ENCODE results near the gene TEX10.
A peak's percentile ranks its signal among the peaks of the same experiment; 100 is the strongest.
"Not testable (repeated sequence)": the region's sequence is repeated elsewhere in the genome, so short reads cannot be mapped to it uniquely, and the experiment has no call there.

Gene TEX10

DNA sequence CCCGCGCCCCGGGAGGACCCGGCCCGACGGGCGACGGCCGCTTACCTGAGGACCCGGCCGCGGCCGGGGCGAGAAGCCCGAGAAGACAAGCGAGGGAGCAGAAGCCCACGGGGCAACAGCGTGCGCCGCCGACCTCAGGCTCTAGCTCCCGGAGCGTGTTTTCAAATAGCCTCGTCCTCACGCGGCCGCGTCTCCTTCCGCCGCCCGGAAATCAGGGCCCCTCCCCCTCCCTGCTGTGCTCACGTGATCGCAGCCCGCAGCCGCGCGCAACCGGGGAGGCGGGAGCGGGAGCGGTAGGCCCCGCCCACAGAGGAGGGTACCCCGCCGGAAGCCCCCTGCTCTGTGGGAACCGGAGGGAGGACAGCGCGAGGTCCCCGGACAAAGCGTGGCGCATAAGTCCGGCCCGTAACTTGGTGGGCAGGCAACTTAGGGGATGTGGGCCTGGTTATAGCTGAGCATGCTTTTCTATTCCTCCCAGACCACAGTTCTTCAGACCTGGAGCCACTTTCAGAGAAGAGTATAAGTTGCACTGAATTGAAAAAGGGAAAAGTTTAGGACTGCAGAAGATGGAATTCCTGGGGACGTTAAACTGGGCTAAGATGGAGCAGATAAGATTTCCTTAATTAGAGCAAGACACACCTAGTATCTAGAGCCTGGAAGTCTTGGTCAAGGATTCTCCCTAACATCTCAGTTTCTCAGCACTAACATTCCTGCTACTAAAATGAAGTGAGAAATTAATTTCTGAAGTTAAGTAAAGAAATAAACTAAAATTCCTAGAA is at the start of gene TEX10:
TEX10 (minus strand) TSS at position 216 of the 779 bp plus-strand sequence. CDS start 3,579 bp downstream, outside the sequence.
- peak; percentile 94 for DNase-seq

DNA sequence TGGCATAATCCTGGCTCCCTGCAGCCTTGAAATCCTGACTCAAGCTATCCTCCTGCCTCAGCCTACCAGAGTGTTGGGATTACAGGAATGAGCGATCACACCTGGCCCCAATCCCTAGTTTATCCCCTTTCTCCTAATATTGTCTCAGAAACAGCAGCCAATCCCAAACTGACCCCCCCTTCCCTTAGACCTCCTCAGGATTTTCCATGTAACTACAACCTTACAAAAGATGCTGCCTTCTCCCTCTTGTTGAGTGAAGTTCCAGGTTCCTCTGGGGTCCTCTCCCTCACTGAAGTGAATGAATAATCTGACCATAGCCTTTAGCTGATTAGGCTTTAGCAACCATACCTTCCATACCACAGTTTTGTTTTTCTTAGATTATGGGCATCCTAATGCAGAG is 48.3 kb upstream of the TEX10 start:
- no peak for DNase-seq

DNA sequence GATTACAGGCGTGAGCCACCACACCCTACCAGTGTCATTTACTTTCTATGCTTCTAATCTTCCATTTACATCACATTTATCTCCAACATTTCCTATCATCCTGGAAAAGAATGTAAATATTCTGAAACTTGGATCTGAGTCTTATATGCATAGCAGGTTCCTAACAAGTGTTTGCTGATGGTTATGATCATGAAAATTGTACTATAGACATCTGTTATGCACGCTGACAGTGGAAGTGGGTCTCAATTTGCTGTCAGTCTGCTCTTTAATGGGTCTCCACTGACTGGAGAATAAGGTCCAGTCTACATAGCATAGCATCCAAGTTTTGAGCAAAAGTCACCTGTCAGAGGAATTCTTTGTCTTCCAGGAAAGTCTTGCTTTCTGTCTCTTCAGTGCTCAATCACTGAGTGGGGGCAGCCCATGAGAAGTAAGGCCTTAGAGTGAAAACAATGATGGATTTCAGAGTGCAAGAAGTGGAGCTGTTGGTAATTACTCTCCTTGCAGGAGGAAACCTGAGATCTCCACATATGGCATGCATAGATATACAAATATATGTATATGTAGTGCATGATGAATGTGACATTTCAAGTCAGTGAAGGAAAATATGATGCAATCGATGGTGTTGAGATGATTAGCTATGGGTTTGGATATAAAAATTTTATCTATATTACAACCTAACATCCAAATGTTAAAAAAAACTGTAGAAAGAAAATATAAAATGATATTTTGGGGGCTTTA is 45.0 kb upstream of the TEX10 start:
- peak; percentile 52 for DNase-seq

DNA sequence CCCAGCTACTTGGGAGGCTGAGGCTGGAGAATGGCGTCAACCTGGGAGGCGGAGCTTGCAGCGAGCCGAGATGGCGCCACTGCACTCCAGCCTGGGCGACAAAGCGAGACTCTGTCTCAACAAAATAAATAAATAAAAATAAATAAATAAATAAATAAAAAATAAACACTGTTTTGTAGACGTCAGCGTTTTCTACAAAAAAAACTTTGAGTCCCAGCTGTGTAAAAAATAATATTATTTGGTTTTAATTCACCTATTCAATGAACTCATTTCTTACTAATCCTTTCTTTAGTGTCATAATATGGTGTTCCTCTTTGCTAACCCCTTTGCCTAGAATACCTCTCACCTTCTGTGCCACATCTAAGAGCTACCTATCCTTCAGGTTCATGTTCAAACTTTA is 44.0 kb upstream of the TEX10 start:
- no peak for DNase-seq

DNA sequence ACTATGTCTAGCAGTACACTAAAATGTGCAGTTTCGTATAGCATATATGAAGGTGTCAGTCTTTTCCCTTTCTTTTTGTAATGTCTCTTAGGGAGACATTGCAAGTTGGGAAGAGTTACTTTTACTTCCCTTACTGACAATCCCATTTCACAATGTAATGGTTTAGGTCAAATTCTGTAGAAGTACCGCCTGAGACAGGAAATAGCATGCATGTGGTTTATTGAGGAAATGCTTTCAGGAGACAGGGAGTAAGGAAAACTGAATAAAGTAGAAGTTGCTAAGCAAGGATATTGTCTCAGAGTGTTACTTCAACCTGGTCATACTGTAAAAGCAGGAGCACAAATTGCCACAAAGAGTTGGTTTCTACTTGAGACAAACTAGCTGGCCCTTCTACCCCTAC is 42.1 kb upstream of the TEX10 start:
- DNase-seq, result no peak

DNA sequence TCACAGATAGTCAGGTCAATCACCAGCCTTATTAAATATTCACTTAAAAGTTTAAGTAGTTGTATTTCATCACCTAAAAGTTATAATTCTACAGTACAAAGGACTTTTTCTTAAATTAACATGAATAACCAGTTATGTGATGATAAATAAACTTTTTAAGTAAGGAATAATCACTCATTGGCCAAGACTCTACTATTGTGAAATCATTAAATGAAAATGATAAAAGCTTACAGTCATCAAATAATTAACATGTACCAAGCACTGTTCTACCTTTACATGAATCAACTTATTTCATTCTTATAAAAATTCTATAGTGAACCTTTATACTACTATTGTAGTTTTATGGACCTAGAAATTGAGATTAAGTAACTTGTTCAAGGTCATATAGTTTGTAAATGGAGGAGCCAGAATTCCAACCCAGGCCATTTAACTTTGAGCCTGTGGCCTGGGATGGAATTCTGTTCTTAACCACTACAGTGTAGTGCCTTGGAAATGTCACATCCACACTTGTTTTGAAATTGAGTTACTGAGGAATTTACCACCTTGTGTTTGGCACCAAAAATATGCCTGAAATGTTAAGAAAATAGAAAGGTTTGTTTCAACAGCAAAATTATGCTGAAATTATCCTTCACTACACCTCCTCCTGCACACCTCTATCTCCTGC is 41.4 kb upstream of the TEX10 start:
- DNase-seq, result no peak

DNA sequence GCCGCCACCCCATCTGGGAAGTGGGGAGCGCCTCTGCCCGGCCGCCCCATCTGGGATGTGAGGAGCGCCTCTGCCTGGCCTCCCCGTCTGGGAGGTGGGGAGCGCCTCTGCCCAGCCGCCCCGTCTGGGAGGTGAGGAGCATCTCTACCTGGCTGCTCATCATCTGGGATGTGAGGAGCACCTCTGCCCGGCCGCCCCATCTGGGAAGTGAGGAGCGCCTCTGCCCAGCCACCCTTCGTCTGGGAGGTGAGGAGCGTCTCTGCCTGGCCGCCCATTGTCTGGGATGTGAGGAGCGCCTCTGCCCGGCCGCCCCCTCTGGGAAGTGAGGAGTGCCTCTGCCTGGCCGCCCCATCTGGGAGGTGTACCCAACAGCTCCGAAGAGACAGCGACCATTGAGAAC is 40.2 kb upstream of the TEX10 start:
- not testable (repeated sequence) for DNase-seq

DNA sequence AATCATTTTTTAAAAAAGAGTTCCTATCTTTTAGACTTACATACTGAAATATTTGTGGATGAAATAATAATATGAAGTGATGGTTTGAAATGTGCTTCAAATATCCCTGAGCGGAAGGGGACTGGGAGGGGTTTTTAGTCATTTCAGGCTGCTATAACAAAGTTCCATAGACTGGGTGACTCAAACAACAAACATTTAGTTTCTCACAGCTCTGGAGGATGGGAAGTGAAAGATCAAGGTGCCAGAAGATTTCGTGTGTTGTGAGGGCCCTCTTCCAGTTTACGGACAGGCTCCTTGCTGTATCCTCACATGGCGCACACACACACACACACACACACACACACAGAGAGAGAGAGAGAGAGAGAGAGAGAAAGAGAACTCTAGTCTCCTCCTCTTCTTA is 27.1 kb upstream of the TEX10 start:
- no peak for DNase-seq

DNA sequence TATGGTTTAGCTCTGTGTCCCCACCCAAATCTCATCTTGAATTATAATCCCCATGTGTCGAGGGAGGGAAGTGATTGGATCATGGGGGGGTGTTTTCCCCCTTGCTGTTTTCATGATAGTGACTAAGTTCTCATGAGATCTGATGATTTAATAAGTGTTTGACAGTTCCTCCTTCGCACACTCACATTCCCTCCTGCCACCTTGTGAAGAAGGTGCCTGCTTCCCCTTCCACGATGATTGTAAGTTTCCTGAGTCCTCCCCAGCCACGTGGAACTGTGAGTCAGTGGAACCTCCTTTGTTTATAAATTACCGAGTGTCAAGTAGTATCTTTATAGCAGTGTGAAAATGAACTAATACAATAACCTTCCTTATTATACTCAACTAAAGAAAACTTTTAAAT is 24.3 kb upstream of the TEX10 start:
- DNase-seq, result no peak

DNA sequence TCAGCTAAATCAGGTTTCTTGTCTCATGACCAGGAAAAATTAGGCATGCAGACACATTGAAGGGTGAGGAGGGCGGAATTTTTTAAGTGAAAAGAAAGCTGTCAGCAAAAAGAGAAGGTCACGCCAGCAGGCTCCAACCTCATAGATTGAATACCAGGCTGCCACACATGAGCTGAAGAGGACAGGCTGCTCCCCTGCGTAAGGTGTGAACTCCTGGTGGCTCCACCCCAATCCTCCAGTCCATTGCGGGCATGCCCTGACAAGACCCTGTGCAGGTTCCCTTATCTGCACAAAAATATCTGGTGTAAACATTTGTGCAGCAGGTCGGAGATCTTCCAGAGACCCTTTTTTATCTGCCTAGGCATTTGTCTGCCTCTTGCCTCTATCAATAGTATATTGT is 22.9 kb upstream of the TEX10 start:
- DNase-seq, result no peak

DNA sequence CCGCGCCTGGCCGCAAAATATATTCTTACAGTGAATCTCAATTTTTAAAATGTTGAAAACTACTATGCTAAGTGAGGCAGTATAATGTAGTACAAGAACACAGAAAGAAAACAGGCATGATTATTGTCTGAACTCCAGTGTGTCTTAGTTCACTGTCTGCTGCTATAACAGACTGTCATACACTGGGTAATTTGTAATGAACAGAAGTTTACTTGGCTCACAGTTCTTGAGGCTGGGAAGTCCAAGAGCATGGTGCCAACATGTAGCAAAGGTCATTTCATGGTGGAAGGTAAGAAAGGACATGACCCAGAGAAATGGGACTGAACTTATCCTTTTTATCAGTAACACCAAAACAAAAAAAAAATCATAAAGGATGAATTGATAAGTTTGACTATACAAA is 19.9 kb upstream of the TEX10 start:
- no peak for DNase-seq

DNA sequence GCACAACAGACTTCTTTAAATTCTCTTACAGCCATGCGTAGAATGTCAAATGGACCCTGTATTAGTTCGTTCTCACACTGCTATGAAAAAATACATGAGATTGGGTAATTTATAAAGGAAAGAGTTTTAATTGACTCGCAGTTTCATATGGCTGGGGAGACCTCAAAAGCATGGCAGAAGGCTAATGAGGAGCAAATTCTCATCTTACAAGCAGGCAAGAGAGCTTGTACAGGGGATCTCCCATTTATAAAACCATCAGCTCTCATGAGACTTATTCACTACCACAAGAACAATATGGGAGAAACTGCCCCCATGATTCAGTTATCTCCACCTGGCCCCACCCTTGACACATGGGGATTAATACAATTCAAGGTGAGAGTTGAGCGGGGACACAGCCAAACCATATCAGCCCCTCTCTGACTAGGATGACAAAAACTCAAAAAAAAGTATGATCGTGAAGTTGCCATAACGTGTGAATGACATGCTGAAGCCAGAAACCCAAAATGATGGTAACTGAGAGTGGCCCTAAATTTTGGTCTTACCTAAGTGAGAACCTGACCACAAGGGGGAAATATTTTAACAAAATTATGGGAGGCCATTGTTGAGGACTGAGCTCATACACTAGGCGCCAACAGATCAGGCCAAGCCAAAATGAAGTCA is 17.5 kb upstream of the TEX10 start:
- no peak for DNase-seq

DNA sequence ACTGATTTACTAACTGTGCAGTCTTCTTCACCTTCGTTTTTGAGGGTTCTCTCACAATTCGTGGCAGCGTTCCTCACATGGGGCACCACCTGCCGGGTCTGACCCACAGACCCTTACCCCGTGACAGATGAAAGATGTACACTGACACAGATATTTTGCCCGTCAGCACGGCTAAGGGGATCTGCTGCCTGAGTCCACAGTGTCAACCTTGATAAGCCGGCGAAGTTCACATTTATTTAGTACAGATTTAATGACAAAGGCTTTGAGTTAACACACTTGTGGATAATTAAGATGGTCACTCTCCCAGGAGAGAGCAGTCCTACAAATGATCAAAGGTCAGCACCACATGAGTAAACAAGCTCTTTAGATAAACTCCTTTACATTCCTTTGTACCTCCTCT is 15.9 kb upstream of the TEX10 start:
- DNase-seq, result no peak

DNA sequence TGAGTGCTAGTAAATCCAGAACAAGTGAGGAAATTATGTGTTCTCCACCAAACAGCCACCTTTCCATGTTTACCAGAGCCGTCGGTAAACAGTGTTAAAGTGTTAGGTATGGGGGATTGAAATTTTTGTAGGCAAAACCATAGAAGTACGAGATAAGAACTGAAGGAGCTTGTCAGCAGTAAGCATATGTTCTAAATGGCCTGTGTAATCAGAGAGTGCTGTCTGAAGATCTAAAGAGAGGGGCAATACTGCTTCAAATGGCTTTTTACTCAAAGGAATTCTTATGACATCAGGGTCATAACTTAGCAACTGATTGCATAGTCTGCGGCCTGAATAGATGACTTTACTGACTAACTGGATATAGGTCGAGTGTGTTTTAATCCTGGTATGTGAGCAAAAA is 13.4 kb upstream of the TEX10 start:
- DNase-seq, result no peak

DNA sequence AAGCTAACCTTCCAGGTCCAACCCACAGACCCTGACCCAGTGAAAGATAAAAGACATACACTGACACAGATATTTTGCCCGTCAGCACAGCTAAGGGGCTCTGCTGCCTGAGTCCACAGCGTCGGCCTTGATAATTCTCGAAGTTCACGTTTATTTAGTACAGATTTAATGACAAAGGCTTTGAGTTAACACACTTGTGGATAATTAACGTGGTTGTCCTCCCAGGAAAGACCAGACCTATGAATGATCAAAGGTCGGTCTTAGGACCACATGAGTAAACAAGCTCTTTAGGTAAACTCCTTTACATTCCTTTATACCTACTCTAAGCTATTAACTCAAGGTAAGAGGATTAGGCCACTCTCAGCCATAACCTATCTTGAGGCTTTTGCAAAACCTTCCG is 11.3 kb upstream of the TEX10 start:
- DNase-seq, result no peak

DNA sequence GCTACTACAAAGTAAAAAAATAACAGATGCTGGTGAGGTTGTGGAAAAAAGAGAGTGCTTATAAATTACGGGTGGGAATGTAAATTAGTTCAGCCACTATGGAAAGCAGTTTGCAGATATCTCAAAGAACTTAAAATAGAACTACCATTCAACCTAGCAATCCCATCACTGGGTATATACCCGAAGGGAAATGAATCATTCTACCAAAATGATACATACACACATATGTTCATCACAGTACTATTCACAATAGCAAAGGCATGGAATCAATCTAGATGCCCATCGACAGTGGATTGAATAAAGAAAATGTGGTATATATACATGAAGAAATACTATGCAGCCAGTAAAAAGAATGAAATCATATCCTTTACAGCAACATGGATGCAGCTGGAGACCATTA is 6.3 kb upstream of the TEX10 start:
- DNase-seq, result no peak

DNA sequence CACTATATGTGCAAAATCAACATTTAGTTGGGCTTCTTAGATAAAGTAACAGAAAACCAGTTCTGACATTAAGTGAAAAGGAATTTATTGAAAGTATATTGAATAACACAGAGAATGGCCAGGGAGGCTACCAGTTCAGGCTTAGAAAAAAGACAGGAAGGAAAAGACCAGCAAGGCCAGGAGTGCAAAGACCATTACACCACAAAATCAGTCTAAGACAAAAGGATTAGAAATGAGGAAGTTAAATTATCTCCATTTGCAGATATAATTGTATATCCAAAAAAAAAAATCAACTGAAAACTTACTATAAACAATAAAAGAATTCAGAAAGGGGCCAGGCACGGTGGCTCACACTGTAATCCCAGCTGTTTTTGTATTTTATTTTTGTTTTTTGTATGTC is 4.8 kb upstream of the TEX10 start:
- no peak for DNase-seq

DNA sequence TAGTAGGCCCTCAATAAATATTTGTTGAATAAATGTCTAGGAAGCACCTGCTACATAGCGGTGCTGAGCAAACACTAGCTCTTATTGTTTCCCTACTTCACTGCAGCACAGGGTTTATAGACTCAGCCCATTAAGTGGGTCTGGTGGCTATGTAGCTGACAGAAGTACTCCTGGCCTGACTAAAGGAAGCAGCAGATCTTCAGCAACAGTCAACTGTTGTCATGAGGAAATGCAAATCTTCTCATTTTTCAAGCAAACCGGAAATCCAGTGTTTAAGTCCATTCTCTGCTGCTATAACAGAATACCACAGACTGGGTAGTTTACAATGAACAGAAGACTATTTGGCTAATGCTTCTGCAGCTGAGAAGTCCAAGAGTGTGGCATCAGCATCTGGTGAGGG is 2.8 kb upstream of the TEX10 start:
- DNase-seq, result no peak

DNA sequence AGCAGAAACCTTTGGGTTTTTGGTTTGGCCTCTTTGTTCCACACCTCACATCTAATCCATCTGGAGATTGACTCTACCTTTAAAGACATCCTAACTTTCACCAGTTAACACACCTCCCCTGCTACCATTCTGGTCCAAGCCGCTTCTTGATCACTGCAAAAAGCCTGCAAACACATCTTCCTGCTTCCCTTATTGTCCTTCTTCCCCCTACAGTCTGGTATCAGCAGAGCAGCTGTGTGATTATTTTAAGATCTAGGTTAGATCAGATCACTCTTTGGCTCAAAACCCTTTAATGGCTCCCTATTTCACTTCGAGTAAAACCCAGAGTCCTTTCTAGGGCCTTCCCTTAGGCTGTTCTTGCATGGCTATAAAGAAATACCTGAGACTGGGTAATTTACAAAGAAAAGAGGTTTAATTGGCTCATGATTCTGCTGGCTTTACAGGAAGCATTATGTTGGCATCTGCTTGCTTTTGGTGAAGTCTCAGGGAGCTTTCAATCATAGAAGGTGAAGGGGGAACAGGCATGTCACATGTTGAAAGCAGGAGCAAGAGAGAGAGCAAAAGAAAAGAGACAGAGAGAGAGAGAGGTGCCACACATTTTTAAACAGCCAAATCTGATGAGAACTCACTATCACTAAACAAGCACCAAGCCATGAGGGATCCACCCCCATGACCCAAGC is 1.5 kb upstream of the TEX10 start:
- DNase-seq, result no peak

DNA sequence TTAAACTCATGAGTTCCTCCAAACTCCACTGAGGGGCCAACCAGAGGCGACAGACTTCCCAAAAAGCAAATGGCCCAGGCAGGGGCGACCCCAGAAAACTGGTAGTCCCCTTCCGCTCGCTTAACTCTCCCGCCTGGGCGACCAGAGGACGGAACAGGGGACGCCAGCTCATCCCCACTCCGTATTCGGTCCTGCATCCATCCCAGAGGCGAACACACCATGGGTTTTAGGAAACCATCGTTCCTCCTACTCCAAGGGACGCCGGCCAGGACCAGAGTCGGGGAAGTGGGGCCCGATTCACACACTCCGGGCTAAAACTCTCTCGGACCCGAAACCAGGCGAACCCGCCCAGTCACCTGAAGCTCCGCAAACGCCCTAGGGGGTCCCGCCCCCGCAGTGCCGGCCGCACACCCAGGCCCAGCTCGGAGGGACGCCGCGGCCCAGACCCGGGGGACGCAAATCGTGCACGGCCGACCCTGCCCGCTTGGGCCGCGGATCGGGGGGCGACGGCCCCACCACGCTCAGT is 478 bp downstream of the TEX10 start:
- DNase-seq, result peak; percentile 11

DNA sequence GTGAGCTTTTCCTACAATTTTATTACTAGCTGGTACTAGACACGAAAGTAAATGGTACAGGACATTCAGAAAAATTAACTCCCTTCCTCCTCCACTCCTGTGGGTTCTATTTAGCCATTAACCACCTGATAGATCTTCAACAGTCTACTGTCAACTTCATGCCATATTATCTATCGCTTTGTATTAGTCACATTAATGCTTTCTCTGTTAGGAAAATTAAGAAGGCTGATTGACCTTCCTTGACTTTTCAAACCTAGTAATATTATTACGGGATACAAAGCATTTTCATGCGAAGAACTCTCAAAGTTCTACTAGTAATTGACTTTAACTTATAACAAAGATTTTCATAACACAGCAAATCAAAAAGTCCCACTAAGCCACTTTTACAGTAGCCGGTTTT is 1.2 kb downstream of the TEX10 start:
- DNase-seq, result no peak

DNA sequence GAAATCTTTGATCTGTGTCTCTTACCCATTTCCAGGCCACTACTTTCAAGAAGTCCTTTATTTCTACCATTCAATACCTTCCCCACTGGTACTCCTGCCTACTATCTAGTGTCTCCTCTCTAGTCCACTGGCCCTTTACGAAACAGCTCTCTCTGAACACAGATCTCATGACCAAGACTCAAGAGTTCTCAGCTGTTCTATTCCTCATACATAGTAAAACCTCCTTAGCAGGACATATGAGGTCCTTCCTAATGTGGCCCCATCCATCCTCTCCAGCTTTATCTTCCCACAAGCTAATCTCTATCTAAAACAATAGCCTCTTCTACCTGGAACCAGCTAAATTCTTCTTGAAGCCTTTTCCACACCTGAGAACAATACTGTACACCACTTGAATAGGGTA is 2.6 kb downstream of the TEX10 start:
- no peak for DNase-seq

DNA sequence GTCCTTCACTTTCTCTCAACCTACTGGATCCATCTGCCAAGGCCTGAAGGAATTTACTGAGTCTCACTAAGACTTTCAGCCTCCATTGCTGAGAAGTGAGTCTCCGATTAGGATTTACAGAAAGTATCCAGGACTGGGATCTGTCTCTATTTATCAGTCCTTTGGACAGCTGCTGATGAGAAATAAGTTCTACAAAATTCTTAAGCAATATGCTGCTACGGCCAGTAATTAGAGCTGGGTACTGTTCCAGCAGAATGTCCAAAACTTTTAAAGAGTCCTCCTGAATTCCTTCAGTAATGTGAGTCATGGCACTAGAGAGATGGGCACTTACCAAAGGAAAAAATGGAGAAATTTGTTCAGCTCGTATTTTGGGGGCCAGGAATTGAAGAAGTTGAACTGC is 5.9 kb downstream of the TEX10 start:
- DNase-seq, result no peak

Data from NCI-H2171 (cell line).